Stomach (tissue), 4 donors: ENCODE results near the gene FKBP7.

Source experiments
- CTCF ChIP-seq, 7 experiments: fragments of 450-650 bp in 4 of 7; fragments of 200-600 bp in 3 of 7; sonication (generic) in 3 of 7; IDR thresholded peaks; one replicate each; pipeline ENCODE4 v1.5.1; 2016 to 2019; ENCODE audit warnings: antibody characterized with exemption in 7 of 7, control low read depth in 2 of 7, mild to moderate bottlenecking in 1 of 7
- POLR2AphosphoS5 ChIP-seq, 3 donors: sonication (generic); formaldehyde crosslinking; IDR thresholded peaks; one replicate each; pipeline ENCODE4 v1.6.1; 2016; ENCODE audit warnings: antibody characterized with exemption in 3 of 3

DNA sequence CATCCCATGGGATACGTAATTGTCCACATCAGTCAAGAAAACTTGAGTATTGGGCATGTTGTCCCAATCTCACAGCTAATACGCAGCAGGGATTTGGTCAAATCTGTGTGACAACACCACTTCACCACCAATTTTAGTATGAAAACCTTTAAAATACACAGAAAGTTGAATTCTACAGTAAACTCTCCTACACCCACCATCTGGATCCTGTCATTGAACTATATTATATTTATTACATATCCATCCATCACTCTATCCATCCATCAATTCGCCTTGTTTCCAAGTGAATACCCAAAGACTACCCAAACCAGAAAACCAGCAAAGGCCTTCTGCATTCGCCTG is 846 bp upstream of the FKBP7 start:
- TF ChIP-seq CTCF (IDR thresholded peaks at IDR 0.05) (no peak), POLR2AphosphoS5 (IDR thresholded peaks at IDR 0.05) (no peak)
